ENCODE data around the gene CES1.

DNA sequence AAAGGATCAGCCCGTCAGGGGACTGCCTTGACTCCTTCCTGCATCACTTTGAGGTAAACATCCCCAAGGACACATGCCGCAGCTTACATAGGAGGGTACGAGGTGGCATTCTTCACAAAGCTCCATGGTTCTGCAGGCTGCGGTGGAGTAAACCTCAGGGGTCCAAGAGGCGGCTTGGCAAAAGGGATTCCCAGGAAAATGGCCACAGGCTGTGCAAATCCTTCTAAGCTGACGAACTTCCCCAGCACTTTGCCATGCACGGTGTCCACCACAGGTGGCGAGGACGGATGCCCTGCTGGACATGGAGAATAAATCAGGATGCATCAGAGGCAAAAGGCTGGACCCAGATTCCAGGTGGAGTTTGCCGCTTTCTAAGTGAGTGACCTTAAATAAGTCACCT lies 4.2 kb downstream of the CES1 start:
- TF ChIP-seq, protein P1, sequence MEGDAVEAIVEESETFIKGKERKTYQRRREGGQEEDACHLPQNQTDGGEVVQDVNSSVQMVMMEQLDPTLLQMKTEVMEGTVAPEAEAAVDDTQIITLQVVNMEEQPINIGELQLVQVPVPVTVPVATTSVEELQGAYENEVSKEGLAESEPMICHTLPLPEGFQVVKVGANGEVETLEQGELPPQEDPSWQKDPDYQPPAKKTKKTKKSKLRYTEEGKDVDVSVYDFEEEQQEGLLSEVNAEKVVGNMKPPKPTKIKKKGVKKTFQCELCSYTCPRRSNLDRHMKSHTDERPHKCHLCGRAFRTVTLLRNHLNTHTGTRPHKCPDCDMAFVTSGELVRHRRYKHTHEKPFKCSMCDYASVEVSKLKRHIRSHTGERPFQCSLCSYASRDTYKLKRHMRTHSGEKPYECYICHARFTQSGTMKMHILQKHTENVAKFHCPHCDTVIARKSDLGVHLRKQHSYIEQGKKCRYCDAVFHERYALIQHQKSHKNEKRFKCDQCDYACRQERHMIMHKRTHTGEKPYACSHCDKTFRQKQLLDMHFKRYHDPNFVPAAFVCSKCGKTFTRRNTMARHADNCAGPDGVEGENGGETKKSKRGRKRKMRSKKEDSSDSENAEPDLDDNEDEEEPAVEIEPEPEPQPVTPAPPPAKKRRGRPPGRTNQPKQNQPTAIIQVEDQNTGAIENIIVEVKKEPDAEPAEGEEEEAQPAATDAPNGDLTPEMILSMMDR (IDR thresholded peaks at IDR 0.05), result no peak
- no peak for TF ChIP-seq POLR2A (IDR thresholded peaks at IDR 0.05)

Measured in Peyer's patch (tissue), 4 donors.